GM21515 (cell line): ENCODE data around the gene LRFN2.

Experiments used
- ATAC-seq: cut with Tn5 transposase; IDR thresholded peaks from one replicate; pipeline ENCODE4 v1.9.1; 2021; ENCODE audit not compliant: unreplicated experiment

The LRFN2 gene

DNA sequence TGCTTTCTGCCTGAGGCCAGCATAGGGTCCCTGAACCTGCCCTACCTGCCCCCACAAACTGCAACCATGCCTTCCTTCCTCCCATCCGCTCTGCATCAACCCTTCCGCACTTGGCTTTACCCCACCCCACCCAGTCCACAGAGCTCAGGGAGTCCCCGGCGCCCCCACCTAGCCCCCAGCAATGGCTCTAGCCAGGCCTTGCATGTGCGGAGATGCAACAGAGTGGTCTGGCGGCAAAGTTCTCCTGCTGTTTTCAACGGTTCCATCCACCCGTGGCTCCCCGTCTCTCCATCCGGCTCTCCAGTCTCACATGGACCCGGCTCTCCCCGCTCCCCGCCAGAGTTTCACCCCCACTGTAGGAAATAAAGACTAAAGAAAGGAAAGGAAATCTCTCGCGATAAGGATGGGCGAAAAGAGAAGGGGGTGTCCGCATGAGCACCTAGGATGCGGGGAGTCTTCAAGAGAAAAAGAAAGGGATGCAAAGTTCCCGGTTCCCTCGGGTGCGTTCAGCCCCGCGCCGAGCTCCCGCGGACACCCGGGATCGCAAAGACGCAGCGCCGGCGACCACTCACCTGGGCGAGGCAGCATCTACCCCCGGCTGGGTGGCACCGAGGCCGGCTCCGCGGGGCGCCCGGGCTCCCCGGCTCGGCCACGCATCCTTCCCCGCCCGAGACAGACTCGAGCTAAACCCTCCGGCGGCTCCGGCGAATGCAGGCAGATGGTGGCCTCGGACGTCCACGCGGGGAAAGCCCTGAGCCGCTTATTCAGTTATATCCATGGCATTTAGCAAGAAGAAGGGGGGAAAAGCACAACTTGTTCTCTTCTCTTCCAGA is 579 bp downstream of the LRFN2 start:
- ATAC-seq, result no peak

DNA sequence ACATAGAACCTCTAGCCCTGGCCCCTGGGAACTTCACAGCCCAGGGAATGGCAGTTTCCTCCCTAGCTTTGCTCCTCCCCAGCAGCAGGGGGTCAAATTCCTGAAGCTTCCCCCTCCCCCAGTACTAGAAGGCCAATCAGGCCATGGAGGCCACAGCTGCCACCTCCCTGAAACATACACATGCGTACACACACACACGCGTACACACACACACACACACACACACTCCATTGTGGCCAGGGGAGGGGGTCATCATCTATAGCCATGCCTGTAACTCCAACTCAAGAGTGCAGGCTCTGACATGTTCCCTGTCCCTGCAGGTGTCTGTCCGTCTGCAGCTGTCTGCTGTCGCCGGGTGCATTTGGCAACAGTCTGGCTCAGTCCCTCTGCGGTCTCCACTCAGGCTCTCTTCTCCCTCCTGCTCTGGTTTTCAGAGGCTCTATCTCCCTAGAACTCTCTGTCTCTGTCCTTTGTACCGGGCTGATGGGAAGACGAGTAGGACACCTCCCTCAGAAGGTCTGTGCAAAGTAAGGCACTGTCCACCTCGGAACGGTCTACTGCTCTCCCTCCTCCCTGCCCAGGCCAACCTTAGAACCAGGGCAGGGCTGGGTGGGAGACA is 1.4 kb downstream of the LRFN2 start:
- ATAC-seq, result no peak

DNA sequence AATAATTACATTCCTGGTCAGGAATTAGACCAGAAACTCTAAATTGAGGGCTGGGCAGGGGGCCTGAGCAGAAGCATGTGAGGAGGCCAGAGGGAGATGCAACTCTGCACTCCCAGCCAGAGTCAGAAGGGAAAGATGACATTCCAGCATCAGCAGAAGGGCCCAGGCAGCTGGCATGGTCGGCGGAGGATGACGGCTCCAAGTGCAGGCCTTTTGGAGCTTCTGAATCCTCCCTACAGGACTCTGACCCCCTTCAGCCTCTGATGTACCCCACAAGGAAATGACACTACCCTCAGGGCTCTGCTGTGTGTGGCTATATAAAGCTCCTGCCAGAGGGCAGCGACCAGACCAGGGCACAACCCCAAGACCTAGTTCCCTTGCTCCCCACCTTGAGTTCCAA is 1.9 kb downstream of the LRFN2 start:
- ATAC-seq, result no peak

DNA sequence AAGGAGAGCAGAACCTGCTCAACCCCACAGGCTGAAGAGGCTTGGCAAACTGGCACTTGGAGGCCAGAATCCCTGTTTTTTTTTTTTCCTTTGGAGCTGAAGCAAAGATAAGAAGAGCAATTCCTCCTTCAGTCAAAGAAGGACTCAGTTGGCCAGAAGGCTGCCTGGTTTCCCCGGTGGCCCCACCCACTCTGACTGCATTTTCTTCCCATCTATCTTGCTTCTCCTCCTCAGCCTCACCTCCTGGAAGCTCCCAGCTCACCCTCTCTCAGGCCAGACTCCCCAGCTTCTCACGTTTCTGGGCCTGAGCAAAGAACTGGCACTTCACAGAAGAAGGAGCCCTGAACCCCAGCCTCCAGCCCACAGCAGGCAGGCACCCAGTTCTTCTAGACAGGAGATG is 2.4 kb downstream of the LRFN2 start:
- no peak for ATAC-seq

DNA sequence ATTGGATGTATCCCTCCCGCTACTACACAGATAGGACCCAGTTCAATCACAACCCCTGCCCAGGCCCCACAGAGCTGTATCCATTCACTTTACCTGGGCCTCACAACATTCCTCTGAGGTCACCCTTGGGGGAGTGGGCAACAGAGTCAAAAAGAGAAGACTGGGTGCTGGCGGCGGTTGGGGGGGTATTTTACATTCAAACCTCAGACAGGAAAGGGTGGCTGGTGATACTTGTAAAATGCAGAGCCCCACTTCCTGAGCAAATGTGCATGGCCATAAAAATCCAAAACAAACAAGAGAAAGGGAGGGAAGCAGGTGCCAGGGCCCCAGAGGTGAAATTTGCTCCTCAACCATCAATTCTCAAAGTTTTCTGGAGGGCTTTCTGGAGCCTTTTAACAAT is 3.5 kb downstream of the LRFN2 start:
- no peak for ATAC-seq

DNA sequence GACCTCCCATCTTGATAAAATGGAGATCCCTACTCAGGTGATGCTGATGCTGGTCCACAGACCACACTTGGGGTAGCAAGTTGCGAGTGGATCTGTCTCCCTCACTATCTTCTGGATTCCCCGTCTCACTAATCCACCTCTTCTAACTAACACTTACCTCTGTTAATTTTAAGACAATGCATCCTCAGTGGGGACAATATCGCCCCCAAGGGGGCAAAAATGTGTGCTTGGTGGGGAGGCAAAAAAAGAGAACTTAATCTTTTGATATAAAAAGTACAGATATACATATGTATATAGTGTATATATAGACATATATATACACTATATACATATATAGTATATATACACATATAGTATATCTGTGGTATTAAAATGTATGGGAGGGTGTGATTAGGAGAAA is 4.3 kb downstream of the LRFN2 start:
- no peak for ATAC-seq

DNA sequence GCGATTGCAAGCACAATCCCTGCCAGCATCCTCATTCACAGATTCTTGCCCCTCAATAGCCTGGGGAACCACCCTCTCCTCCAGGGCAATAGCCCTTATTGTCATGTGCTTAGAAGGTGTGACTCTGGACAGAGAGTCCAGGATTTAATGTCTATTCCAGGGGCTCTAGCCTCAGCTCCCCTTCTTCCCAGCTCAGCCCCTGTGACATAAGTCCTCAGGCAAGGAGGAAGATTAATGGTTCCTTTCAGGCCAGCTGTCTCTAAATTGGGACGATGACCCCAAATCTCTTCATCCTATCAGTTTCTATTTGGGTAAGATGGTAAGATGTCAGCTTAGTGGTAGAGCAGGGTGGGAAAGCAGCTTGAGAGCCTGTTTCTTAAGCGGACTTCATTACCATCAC is 8.1 kb downstream of the LRFN2 start:
- ATAC-seq, result no peak

DNA sequence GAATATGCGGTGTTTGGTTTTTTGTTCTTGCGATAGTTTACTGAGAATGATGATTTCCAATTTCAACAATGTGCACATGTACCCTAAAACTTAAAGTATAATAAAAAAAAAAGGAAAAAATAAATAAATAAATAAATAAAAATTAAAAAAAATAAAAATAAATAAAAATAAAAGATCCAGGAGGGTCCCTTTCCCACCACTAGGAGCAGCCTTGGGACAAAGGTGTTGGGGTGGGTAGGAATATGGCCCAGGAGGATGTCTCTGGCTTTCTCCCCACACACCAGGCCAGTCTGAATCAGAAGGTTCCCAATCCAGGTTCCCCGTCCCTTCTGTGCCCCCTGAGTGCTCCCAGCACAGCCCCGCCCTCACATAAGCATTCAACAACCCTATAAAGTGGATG is 9.5 kb downstream of the LRFN2 start:
- no peak for ATAC-seq

DNA sequence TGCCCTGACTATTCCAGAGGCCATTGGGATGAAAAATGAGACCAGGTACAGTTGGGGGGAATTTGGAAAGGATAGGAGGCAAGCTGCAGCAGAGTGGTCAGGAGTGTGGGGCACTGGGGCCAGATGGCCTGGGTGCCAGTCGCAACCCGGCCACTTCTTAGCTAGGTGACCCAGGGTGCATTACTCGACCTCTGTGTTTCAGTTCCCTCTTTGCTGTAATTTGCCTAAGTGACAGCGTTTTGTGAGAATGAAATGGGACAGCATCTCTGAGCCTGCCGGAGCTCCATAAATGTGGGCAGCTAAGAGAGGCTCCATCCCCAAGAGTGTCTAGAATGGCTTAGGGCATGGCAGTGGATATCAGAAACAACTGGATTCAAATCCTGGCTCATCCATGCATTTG is 13.9 kb downstream of the LRFN2 start:
- no peak for ATAC-seq

DNA sequence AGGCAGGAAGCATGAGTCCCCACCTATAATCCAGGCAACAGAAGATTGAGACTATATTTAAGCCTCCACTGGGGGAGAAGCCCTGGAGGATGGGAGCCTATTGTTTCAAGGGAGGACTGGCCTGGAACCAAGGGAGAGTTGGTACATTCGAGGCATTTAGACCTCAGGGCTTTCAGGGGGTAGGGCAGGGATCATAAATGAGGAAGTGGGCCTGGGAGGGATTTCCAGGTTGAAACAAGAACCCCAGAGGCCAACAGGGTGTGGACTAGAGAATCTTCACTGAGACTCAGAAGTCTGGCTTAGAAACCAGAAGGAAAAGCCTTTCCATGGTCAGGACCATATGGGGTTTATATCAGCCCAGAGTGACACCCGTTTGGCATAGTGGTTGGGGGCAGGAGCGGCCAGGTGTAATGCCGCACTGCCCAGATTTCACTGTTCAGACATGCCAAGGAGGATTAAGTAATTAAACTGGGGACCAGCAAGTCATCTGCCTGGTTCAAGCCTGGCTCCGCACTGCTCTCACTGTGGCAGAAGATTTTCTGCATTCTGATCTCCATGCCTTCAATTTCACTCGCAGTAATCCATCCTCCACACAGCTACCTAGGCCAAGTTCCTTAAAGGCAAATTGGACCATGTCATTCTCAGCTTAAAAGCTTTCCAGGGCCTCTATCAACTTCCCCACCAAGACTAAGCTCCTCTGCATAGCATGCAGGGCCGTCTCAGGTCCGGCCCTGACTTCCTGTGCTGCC is 17.8 kb downstream of the LRFN2 start:
- no peak for ATAC-seq

DNA sequence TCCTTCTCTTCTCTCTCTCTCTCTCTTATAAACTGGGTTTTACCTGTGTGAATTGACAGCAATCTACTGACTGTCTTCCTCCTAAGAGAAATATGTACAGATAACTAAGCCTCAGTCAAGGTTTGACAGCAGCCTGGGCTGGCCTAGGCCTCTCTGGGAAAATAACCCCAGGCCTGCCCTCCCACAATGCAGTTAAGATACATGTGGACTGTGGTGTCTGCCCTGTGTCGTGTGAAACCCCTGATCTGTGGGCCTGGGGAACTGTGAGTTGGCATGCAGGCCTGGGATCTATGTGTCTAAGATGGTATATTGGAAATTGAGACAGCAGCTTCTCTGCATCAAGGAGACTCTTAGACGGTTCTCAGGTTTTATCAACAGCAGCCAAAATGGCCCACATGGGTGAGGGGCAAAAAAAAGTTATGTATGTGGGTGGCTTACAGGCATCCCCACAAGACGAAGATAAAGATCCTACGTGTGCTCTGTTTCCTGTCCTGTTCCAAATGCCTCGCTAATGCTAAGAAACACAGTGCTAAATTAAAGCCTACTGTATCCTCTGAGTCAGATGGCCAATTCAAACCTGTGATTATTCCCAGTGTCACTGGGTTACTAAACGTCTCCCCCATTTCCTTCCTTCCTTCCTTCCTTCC is 19.0 kb downstream of the LRFN2 start:
- no peak for ATAC-seq

DNA sequence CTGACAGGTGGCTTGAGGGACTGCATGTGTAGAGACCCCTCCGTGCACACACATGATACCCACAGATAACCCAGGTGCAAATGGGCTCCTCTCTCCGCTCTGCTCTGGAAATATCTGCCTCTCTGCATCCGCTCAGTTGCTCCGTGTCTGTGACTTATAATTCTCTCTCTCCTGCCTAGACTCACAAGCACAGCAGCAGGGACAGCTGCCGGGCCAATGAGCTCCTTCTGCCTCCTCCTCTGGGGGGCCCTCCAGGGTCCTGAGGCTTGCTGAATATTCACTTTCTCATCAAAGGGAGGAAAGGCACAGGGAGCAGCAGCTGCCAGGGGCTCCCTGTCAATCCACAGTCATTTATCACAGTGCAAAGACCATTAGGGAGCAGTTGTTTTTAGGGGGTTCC is 24.1 kb downstream of the LRFN2 start:
- no peak for ATAC-seq

DNA sequence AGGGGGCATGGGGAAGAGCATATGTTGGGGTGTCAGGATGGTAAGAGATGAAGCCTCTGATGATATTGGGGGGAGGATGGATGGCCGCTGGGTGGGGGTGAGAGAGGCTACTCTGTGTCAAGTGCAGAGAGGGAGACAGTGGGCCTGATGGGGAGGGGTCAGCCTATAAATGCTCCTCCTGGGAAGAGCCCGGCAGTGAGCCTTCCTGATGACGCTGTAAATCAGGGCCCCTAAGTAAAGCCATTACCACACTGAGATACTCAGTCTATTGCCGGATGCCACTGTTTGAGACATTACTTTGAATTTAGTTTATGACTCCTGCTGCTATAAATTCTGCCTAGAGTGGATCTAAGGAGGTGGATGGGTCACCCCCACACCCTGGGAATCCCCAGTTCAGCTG is 28.1 kb downstream of the LRFN2 start:
- ATAC-seq, result no peak

DNA sequence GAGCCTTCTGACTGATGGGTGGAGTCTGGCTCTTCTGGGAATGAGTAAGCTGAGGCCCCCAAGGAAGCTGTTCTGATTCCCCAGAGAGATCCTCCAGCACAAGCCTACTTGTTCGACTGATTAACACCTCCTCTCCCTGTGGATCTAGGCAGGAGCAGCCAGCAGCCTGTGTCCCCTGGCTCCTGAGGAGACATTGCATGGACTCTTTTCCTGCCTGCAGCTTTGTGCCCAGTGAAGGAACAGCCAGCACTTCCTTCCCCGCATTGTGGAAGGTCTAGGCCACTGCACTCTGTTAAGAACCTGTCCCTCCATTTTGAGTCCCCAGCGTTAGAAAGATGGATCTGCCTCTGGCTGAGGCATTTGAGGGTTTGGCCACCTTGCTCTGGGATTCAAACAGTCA is 29.1 kb downstream of the LRFN2 start:
- ATAC-seq, result no peak

DNA sequence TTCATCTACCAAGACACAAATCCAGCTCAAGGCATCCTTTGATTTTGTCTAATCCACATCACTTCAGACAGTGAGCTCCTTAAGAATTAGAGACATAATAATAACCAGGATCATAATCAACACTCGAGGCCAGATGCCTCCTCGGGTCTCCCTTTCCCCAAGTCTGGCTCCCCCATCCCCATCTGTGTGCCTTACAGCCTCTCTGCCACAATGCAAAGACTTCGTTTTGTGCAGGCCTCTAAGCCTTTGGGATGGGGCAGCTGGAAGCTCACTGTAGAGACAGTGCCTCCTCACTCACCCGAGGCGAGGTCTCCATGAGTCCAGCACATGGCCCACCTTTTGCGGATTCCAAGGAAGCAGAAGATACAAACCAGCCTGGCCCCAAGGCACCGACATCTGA is 30.3 kb downstream of the LRFN2 start:
- no peak for ATAC-seq

DNA sequence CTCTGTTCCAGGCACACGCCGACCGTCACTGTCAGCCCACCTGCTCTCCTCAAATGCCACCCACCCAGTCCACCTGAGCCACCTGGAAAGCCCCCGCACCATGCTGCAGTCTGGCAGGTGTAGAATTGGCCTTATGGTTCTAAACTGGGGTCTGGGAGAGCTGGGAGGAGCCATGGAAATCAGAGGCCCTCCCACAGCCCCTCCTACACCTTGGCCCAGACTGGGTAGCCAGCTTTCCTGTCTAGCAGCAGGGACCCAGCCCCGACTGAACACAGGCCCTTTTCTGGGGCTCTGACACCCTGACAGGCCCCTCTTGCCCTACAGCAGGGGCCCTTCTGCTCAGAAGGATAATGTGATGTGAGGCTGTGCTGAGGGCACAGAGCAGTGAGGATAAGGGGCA is 31.1 kb downstream of the LRFN2 start:
- ATAC-seq, result no peak

DNA sequence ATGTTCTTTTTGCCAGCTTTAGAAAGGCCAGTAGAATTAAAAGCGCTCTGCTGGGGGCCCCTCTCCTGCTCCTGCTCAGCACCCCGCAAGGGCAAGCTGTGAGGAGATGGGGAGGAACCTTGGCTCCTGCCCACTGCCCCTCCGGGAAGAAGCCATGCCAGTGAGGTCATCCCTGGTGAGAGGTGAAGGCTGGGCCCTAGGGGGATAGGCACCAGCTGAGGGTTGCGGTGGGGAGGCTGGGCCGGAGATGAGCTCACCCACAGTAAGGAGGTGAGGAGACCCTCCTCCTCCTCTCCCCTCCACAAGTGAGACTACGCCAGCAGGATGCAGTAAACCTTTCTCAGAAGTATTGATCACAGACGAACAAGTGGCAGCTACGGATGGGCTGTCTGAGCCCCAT is 32.1 kb downstream of the LRFN2 start:
- ATAC-seq, result no peak

DNA sequence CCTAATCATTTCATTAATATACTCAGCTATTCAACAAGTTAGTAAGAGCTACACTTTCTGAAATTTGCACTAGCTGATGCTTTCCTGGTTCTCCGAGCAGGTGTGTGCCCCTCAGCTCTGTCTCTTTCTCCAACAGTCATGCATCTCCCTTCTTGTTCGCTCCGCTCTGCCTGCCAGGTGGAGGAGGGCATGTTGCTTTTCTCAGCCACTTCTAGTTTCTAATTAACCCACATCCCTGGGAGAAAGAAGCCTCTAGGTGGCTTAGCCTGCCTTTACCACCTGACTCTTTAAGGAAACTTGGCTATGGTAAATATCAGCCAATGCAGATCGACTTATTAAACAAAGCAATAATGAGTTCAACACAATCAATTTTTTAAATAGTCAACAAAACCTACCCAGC is 34.2 kb downstream of the LRFN2 start:
- no peak for ATAC-seq

DNA sequence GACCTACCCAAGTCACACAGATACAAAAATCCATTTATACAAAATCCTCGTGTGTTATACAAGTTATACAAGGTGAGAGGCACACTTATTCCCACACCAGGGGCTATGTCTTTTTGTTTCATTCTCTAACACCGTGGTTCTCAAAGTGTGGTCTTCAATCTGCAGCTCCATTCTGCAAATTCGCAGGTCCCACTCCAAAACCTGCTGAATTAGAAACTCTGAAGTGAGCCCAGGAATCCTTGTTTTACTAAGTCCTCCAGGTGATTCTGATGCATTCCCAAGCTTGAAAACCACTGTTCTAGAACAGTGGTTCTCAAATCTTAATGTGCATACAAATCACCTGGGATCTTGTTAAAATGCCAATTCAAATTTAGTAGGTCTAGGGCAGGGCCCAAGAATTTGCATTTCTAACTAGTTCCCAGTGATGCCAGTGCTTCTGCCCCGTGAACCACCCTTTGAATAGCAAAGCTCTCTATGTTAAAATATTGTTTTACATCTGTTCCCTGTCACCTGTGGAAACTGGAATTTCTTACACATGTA is 35.1 kb downstream of the LRFN2 start:
- ATAC-seq, result no peak

DNA sequence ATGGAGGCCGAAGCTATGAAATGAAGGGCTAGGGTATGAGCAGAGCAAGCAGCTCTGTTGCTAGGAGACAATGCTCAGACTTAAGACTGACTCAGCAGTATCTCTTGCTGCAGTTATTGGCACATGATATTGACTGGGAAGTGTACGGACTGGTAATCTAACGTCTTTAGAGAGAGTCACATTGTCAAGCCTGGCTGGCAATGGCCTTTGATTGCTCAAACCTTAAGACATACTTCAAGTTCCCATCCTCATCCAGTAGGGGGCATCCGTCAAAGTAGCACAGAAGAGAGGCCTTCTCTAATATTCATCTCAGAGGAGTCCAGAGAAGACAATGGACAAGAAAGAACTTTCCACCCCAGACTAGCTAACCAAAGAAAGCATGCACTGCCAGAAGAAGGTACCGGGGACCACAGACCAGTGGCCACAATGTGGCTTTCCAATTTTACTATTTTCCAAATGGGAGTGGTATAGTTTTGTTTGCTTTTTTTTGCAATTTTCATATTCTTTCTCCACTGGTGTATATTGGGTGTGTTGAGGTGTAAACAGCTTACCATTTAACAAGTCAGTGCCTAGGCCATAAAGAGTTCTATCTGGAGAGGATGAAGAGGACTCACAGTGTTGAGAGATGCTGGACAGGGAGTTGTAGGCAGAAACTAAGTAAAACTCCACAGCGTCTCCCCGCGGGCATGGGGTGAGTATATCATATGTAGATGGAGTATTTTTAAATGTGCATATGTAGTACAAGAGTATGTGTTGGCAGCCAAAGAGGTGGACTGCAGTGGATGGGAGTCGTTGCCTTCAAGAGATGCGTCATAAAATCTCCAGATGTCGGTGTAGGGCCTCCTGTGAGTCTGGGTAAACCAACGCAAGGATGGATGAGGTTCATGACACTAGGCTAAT is 36.7 kb downstream of the LRFN2 start:
- ATAC-seq, result no peak
